Measurements from ENCODE around the gene TNS3.

Gene TNS3

DNA sequence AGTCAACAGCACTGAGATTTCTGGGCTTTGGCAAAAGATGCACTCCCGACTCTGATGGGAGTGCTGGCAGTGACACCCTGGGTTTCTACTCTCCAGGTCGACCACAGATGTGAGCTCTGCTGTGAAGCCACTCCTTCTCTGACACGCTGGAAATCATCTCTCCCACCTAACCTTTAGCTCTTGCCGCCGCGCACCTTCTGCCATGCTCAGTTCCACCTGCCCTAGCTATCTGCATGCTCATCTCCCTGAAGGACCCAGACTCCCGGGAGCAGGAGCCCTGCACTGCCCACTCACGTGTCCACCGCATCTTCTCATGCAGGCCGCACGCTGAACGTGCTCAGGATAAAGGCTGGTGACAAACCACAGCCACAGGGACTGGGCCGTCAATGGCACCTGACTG is 174.8 kb downstream of the TNS3 start:
- no peak for DNase-seq (ENCODE audit: low read depth, low spot score)

DNA sequence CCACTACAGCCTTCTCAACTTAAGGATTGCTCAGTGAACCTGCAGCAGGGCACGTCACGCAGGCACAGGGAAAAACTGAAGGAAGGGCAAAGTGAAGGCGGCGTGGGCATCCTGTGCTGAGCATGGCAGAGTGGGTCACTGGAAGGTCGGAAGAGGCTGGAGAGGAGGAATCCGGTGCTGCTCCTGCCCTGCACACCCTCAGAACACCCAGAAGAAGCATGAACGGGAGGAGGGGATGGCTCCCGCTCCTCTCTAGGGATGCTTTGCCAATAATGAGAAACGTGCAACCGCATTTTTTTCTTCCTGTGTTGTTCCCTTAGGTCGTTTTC is 175.1 kb downstream of the TNS3 start:
- no peak for DNase-seq (ENCODE audit: low read depth, low spot score)

DNA sequence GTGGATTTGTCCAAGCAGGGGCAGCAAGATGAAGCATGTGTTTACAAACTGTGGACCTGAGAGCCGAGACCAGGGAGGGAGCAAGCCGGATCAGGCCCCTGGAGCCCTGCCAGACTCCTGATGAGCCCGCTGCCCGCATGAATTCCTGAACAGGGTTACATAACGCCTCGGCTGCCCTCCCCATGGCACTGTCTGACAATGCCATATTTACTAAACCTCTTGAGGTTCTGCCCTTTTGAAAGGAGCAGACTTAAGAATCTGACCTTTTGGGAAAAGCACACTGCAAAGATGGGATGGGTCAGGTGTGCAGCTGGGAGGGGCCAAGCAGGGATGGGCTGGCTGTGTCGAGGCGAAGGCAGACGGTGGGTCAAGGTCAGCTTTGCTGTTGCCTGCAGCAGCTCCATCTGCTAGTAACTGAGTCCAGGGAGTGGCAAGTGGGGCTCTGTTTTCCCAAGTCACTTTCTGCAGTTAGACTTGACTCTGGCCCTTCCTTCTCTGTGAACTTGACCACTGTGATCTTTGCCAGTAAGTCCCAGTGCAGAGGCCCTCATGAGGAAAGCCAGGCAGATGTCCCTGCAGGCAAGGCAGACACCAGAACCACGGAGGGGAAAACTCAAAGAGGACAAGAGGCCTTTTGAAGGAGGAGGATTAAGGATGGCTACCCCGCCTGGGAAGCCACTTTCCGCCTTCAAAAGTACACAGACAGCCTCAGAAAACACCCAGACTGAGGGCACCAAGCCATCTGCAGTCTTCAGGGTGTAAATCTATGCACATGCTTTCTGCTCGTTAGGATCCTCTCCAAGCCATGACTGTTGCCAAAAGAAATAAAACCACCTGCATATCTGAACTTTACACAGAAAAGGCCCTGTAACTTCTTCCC is 175.8 kb downstream of the TNS3 start:
- DNase-seq (ENCODE audit: low read depth, low spot score), result no peak

DNA sequence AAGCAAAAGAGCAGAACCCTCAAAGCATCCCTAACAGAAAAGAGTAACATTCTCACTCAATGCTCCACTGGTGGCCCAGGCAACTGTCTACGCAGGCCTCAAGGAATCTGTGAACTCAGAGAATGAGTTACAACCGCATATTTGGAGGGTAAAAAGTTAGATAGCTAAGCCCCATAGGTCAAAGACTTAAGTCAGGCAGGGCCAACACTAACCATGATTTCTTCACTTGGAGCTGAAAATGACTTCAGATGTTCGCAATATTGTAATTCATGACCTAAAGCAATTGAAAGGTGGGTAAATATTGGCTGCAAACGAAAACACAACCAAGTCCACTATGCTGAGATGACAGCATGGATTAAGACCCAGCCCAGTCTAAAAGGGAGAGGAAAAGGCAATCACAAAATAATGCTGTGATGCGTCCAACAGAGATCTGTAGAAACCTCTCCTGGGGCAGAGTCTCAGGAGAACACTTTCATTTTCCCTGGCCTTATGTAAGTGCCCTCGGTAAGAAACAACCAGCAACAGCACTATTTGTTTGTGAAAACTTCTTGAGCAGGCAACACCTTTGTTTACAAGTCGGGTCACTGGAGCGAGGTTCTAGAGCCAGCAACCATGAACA is 176.5 kb downstream of the TNS3 start:
- no peak for DNase-seq (ENCODE audit: low read depth, low spot score)

DNA sequence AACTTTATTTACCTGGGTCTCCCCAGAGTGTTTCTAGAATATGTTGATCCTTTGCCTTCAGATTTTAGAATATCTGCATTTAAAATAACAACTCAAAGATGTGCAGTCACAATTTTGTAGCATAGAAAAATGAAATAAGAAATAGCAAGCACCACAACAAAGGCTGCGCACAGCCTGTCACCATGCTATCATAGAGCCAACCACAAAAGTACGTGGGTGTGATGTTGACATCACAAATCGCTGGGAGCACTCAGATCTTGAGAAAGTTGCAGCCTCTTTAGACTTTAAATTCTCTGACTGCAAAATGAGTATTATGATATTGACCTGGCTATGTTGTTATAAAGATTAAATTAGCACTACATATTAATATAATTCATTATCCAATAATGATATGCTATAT is 177.9 kb downstream of the TNS3 start:
- DNase-seq (ENCODE audit: low read depth, low spot score), result no peak

DNA sequence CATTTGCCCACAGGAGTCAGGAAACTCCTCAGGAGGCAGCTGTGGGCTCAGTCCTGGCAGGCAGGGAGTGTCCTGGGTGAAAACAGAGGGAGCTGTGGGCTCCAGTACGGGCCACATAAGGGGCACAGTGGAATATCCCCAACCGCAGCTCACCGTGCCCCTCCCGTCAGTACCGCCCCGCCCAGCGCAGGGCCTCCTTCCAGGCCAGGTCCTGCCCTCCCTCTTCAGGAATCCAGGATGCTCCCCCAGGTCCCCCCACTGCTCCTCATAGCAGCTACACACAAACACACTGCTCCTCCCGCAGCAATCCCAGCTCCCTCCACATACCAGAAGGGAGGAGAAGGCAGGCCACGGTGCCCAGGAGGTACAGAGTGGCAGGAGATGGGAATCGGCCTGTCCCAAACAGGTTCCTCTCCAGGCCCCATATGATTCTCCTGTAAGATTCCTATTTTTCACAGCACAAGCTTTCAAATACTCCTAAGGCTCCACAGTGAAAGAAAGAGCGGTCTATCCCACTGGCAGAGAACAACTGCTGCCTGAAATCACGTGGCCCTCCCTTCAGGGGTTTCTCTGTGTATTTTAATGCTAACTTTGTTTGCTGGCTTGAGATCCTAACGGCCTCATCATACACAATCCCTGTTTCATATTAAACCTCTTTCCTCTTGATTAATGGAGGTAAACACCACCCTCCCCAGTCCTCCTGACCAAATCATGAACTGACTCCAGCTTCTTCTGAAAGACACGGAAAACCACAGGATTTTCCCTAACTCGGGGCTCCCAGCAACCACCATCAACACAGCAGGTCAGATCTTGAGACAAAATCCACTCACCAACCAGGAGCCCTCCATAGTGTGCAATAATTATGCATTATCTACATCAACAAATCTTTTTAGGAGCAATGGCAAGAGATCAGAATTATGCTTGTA is 178.7 kb downstream of the TNS3 start:
- DNase-seq (ENCODE audit: low read depth, low spot score), result no peak

DNA sequence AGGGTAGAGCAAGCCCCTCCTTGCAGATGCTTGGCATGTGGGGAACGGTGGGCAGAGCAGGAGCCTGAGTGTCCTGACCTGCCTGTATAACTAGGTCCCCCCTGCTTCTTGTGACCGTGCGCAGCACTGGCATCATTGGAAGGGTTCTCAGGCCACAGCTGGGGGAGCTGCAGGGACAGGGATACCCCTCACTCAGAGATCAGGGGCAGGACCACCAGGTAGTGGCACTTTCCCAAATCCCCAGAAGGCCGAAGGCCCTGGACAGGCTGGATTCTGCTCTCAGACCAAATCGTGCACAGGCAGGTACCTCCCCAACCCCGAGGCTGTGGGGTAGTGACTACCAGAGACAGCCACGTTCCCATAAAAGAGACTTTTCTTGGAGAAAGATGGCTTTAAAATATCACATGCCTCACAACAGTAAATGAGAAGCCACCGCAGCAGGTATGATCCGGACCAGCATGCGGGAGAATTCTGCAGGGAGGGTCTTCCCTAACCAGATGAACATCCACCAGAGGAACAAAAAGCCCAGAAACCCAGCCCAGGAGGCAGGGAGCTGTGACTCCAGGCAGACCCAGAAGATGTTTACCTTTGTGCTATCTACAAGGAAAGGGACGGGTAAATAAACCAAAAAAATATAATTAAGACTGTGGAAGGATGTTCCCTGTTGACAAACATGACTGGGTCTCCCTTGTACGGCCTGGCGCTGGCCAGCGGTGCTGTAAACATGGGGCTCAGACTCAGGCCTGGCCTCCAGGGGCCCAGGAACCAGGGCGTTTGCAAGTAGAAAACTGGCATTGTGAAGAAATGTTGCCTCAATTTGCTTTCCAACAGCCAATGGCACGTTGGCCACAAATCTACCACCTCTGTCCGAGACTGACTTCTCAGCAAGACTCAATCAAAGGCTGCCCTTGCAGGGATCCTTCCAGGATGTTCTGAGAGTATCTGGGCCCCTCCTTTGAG is 180.0 kb downstream of the TNS3 start:
- no peak for DNase-seq (ENCODE audit: low read depth, low spot score)

DNA sequence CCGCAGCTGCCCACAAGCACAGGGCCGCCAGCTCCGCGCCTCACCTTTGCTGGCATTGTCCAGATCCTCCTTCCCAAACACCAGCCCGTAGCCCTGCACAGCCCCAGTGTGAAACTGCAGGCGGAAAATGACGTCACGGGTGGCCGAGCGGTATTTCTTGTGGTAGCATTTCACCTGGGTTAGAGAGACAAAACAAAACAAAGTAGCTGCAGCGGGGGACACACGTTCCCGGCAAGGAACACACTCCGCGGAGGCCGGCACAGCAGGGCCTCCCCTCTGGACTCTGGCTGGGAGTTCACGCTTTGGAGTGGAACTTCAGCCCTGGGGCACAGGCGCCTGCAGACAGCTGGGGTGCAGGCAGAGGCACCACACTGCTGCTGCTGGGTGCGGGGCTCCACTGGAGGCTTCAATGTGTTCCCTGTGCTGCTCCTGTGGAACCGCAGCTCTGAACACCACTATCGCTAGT is 181.1 kb downstream of the TNS3 start:
- DNase-seq (ENCODE audit: low read depth, low spot score), result no peak

DNA sequence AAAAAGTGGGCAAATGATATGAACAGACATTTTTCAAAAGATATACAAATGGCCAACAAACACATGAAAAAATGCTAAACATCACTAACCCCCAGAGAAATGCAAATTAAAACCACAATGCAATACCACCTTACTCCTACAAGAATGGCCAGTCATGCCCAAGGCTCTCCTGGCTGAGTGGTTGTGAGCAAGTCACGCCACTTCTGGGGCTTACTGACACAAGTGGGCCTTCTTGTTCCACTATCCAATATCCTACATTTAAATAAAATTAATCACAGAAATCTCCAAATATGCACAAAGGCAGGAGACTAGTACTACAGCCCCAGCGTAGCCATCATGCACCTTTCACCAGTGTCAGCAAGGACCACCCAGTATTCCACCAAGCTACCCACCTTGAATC is 181.9 kb downstream of the TNS3 start:
- no peak for DNase-seq (ENCODE audit: low read depth, low spot score)

DNA sequence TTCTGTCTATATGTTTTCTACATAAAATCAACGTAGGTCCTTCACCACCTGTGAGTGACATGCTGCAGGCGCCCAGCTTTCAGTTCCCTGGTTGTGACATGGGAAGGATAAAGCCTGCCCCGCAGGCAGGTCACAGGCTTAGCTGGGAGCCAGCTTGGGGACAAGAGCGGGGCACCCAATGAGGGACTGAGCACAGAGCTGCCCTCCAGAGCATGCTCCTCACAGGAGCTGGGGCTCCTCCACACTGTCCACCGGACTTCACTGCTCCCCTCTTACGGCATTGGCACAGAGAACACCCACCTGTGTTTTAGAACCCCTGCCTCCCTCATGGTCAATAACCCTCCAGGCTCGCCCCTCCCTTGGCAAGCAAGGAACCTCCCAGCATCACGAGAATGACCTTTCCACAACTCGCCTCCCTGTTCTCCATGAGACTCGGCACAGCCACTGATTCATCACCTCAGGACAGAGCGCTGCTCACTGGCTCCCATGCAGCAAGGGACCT is 187.1 kb downstream of the TNS3 start:
- DNase-seq (ENCODE audit: low read depth, low spot score), result no peak

DNA sequence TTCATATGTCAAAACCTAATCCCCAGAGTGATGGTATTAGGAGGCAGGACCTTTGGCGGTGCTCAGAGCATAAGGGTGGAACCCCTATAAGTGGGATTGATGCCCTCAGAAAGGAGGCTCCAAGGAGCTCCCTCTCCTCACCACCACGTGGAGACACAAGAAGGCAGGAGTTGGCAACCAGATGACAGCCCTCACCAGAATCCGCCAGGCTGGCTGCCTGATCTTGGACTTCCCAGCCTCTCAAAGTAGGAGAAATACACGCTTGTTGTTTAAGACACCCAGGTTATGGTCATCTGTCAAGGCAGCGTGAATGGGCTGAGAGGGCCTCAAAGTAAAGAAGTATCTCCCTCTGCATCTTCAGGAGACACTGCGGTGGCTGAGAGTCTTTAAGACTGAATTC is 187.7 kb downstream of the TNS3 start:
- no peak for DNase-seq (ENCODE audit: low read depth, low spot score)

DNA sequence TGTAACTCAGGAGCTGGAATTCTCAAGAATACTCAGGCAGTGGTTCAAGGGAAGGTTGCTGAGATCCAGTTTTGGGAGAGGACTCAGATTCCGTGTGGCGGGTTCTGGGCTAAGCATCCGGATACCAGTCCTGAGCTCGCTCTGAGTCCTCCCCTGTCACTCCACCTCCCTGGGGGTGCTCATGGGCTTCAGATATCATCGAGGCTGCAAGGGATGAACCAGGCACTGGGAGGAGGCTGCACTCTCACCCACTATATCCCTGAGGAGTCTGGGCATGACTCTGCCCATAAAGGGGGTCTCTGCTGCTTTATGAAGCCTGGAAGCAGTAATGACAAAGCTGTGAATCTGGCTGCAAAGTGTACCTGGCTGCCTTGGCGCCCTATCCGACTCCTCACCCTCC is 188.5 kb downstream of the TNS3 start:
- no peak for DNase-seq (ENCODE audit: low read depth, low spot score)

DNA sequence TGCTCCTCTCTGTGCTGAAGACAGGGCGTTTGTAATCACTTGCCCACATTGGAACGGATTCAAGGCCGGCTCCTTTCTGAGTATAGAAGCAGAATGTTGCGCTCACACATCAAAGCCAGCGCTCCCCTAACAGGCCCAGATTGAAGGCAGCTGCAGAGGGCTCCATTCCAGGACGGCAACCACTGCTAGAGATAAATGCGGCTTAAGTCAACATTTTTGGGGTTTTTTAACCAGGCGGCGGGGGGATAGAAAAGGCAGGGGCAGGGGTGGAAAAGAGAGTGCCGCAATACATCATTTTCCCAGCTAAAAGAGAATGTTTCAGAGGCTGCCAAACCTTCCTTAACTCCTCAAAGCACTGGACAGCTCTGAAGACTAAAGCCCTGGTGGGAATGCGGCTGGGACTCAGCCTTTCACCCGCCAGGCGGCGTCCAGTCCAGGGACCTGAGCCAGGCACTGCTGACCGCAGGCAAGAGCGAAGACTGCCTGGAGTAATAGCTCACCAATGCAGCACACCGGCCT is 189.6 kb downstream of the TNS3 start:
- no peak for DNase-seq (ENCODE audit: low read depth, low spot score)

DNA sequence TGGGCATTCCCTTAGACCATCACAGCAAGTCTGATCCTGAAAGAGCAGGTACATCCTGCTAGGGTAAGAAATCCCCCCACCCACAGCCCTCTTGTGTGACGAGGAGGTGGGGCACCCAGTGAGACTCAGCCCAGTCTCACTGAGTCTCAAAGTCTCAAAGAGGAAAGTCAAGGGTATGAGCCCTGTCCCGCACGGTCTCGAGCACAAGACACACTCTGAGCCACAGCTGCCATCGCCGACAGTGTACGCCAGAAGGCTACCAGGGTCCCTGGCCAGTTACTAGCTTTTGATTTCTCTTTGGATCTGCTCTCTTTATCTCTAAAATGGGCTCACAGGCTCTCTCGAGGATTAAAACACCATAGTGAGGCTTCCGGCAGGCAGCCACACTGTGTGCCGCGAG is 190.2 kb downstream of the TNS3 start:
- no peak for DNase-seq (ENCODE audit: low read depth, low spot score)

DNA sequence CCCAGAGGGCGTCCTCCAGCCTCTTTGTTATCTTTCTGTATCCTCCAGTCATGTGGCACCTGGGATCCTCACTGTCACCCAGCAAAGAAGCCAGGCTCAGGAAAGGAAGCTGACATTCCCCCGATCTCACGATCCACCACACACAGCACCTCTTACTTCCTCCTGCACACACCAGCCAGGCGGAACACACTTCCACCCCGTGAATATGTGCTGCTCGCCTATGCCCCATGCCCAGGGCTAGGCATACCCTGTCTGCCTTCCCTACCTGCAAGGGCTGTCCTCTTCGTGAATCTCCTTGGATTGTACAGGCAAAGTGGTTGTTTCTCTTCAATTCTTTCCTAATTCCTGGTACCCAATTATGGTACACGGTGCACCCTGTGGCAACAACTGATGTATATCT is 191.0 kb downstream of the TNS3 start:
- no peak for DNase-seq (ENCODE audit: low read depth, low spot score)

DNA sequence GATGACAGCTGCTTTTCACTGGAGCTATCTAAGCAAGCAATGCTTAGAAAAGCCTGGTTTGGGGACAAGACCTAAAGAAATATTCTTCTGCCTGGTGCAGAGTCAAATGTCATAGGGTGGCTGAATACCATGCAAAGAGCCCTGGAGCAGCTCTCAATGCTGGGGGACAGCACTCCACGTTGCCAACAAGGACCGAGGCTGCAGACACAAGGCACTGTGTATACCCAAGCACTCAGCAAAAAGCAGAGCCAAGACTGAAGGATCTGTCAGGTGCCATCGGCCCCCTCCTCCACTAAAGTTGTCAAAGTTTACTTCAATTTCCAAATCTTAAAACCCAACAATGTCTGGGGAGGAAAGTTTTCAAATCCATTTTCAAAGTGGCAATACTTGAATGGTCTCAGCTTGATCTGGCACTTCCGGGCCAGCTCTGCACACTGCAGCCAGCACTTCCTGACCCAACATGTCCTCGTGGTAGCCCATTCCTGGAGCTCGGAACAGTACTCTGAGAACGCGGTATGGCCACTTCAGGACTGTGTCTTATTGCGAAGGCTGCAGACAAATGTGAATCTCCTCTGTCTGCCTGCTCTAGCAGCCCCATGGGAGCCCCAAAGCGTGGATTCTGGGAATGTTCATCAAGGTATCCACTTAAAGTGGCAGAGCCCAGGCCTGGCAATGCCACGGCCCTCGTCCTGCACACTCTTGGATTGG is 191.8 kb downstream of the TNS3 start:
- no peak for DNase-seq (ENCODE audit: low read depth, low spot score)

DNA sequence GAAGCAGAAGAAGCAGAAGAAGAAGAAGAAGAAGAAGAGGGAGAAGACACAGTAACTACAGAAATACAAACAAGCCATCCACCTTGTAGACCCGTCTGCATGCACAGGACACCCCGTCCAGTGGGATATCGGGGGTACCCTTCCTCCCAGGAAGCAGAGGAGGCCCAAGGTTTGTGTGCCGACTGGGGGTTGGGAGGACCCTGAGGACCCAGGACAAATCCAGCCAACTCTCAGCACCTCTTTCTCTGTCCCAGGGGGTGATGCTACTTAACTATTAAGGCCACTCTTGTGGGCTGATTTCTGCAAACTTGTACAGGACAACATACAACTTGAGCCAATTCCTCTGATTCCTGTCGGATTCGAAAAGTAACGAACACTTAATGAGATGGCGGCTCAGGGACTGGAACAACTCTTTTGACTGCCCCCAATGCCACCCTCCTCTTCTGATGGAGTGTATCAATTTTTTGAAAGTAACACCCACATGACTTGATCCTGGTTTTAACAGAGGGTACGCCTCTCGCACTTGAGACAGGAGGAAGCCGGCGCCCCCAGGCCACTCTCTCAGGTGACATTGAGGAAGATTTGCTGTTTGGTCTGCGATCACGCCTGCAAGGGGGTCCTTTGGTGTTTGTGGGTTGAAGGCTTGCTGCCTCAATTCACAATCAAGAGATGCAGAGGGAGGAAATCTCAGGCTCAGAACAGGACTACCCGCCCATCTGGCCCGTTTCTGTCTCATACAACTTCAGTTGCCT is 192.6 kb downstream of the TNS3 start:
- no peak for DNase-seq (ENCODE audit: low read depth, low spot score)

DNA sequence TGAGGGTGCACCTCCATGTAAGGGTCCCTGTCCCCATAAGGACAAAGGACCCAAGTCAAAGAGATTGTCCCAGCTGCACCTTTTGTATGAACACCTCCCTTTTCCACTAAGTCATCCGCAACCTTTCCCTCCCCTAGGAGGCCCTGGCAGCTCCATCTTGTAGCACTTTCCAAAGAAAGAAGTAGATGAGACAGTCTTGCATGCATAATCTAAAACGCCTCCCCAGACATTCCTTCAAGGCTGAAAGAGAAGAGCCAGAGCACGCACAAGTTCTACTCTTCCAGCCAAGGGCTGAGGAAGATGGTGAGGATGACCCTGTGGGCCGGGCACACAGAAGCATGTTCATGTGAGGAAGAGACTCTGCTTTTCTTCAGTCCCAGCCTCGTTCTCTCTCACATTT is 194.4 kb downstream of the TNS3 start:
- no peak for DNase-seq (ENCODE audit: low read depth, low spot score)

DNA sequence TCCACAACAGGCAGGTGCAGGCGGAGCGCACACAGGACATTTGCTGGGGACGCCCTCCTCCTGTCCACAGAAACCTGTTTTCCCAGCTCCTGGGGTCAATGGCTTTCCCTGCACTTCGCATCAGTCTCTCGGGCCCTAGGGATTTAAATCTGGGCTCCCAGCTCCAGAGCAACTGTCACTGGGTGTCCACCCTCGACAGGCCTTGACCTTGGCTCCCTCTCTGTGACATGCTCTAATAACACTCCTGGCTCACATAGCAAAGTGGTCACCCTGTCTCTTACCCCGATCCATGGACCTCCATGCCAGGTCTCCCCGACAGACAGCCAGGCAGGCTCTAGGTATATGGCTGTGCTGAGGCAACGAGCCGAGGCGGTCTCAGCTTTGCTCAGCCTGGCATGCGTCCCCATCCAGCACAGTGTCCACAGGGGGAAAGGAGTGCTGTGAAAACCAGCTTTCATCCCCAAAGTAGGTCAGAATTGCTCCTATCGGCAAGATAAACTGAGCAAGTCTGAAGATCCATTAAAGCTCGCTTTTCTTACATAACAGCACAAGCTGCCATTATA is 195.6 kb downstream of the TNS3 start:
- no peak for DNase-seq (ENCODE audit: low read depth, low spot score)
